Testis (tissue), 2 donors: ENCODE data around the gene ZNF514.

Experiments used
- POLR2A ChIP-seq: fragments of 450-650 bp; IDR thresholded peaks from one replicate; pipeline ENCODE4 v1.6.1; 2017; ENCODE audit warnings: antibody characterized with exemption, mild to moderate bottlenecking, moderate library complexity
- TF ChIP-seq, protein P1 (sequence below), 3 experiments: fragments of 450-650 bp in 2 of 3; fragments of 200-600 bp in 1 of 3; sonication (generic) in 1 of 3; IDR thresholded peaks; one replicate each; pipeline ENCODE4 v1.5.1; 2016 to 2019; ENCODE audit warnings: antibody characterized with exemption in 3 of 3, mild to moderate bottlenecking in 2 of 3, moderate library complexity in 1 of 3

DNA sequence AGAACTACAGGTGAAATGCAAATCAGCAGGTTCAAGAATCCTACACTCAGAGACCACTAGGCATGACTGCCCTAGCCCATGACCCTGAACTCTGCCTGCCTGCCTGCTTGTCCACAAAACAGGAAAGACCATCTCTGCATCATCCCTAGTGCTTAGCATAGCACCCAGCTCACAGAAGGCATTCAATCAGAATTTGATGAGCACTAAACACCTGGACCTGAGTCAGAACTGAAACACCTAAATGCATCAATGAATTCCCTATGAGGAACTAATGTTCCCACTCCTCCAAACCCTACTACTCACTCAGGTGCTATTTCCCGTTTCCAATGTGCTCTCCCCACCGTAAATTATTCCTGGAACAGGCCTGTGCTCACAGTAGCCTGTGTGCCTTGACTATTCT is 59.7 kb downstream of the ZNF514 start:
- TF ChIP-seq, protein P1, sequence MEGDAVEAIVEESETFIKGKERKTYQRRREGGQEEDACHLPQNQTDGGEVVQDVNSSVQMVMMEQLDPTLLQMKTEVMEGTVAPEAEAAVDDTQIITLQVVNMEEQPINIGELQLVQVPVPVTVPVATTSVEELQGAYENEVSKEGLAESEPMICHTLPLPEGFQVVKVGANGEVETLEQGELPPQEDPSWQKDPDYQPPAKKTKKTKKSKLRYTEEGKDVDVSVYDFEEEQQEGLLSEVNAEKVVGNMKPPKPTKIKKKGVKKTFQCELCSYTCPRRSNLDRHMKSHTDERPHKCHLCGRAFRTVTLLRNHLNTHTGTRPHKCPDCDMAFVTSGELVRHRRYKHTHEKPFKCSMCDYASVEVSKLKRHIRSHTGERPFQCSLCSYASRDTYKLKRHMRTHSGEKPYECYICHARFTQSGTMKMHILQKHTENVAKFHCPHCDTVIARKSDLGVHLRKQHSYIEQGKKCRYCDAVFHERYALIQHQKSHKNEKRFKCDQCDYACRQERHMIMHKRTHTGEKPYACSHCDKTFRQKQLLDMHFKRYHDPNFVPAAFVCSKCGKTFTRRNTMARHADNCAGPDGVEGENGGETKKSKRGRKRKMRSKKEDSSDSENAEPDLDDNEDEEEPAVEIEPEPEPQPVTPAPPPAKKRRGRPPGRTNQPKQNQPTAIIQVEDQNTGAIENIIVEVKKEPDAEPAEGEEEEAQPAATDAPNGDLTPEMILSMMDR (IDR thresholded peaks at IDR 0.05) = no peak
- TF ChIP-seq POLR2A = no peak
